OCI-LY1 (cell line): ENCODE measurements around the gene RPL11.
"Not testable (repeated sequence)": the region's sequence is repeated elsewhere in the genome, so short reads cannot be mapped to it uniquely, and the experiment has no call there.

Source experiments
- H2AFZ ChIP-seq: fragments of 200-600 bp; sonication (generic), shearing (Covaris generic); 2 replicates; pipeline ENCODE4 v1.6.0; 2014; ENCODE audit warnings: antibody characterized with exemption, mild to moderate bottlenecking, low read length
- H3F3A ChIP-seq: fragments of 200-600 bp; sonication (generic), shearing (Covaris generic); 2 replicates; pipeline ENCODE4 v1.6.0; 2014; ENCODE audit warnings: mild to moderate bottlenecking, antibody characterized with exemption, low read length, moderate library complexity; ENCODE audit not compliant: insufficient read depth
- H3K27ac ChIP-seq: fragments of 200-600 bp; sonication (generic); 2 replicates; pipeline ENCODE4 v1.5.1; 2014; ENCODE audit warnings: low read length, mixed run types, mild to moderate bottlenecking, low read depth; ENCODE audit not compliant: poor library complexity, severe bottlenecking
- H3K27me3 ChIP-seq: fragments of 200-600 bp; sonication (generic); 2 replicates; pipeline ENCODE4 v1.6.0; 2014; ENCODE audit warnings: antibody characterized with exemption, mild to moderate bottlenecking, low read length, moderate library complexity; ENCODE audit not compliant: insufficient read depth
- H3K36me3 ChIP-seq: fragments of 200-600 bp; sonication (generic); 2 replicates; pipeline ENCODE4 v1.6.1; 2014; ENCODE audit warnings: mild to moderate bottlenecking, antibody characterized with exemption, low read length, moderate library complexity, mixed read lengths; ENCODE audit not compliant: insufficient read depth
- H3K4me1 ChIP-seq: fragments of 200-600 bp; sonication (generic); 2 replicates; pipeline ENCODE4 v1.5.1; 2014; ENCODE audit warnings: mild to moderate bottlenecking, low read length, moderate library complexity; ENCODE audit not compliant: insufficient read depth, severe bottlenecking
- H3K4me2 ChIP-seq: fragments of 200-600 bp; sonication (generic), shearing (Covaris generic); 2 replicates; pipeline ENCODE4 v1.6.1; 2014; ENCODE audit warnings: low read length
- H3K4me3 ChIP-seq: fragments of 200-600 bp; sonication (generic); 2 replicates; pipeline ENCODE4 v1.5.1; 2014; ENCODE audit warnings: low read length, low read depth, mild to moderate bottlenecking, mixed read lengths; ENCODE audit not compliant: poor library complexity, severe bottlenecking
- H3K79me2 ChIP-seq: fragments of 200-600 bp; shearing (Covaris generic); 2 replicates; pipeline ENCODE4 v1.6.1; 2016; ENCODE audit warnings: mixed run types, low read length, mixed read lengths; ENCODE audit not compliant: insufficient read depth
- H3K9ac ChIP-seq: fragments of 200-600 bp; sonication (generic), shearing (Covaris generic); 2 replicates; pipeline ENCODE4 v1.6.1; 2014; ENCODE audit warnings: mild to moderate bottlenecking, low read length, mixed read lengths
- H3K9me2 ChIP-seq: fragments of 200-600 bp; sonication (generic), shearing (Covaris generic); 2 replicates; pipeline ENCODE4 v1.6.1; 2014; ENCODE audit warnings: low read depth, mild to moderate bottlenecking, low read length, mixed read lengths
- H3K9me3 ChIP-seq: fragments of 200-600 bp; shearing (Covaris generic); 2 replicates; pipeline ENCODE4 v1.6.1; 2014; ENCODE audit warnings: low read length, mixed read lengths
- H4K20me1 ChIP-seq: fragments of 200-600 bp; sonication (generic), shearing (Covaris generic); 2 replicates; pipeline ENCODE4 v1.6.0; 2016; ENCODE audit warnings: mild to moderate bottlenecking, low read length; ENCODE audit not compliant: insufficient read depth
- EZH2 ChIP-seq: fragments of 200-600 bp; sonication (generic), shearing (Covaris generic); IDR thresholded peaks from 2 replicates; pipeline ENCODE4 v1.8.0; 2017; ENCODE audit warnings: borderline replicate concordance, mixed run types, mild to moderate bottlenecking, antibody characterized with exemption, low read length, moderate library complexity, mixed read lengths
- TF ChIP-seq, protein P1 (sequence below): fragments of 200-600 bp; sonication (generic), shearing (Covaris generic); IDR thresholded peaks from 2 replicates; pipeline ENCODE4 v1.5.1; 2017; ENCODE audit warnings: mild to moderate bottlenecking, antibody characterized with exemption, low read length, moderate library complexity, mixed read lengths

Gene RPL11

DNA sequence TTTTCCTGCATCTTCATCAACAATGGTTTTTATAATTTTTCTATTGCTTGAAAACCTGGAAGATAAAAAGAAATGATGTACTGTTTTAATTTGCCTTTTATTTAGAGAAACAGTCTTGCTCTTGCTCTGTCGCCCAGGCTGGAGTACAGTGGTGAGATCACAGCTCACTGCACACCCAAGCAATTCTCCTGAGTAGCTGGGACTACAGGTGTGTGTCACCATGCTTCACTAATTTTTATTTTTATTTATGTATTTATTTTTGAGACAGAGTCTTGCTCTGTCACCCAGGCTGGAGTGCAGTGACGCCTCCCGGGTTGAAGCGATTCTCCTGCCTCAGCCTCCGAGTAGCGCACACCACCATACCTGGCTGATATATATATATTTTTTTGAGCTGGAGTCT lies 43.0 kb upstream of the RPL11 start:
- no peak overlapping the region for H2AFZ ChIP-seq
- H3K9ac ChIP-seq: no peak overlapping the region
- 0 out of 2 replicates have a peak, but pooled peaks cover 3% of the 10 kb centered on the region for H3K27me3 ChIP-seq
- H3F3A ChIP-seq: no peaks in the 10 kb centered on the region
- H3K9me3 ChIP-seq: no peaks in the 10 kb centered on the region
- no peak overlapping the region for H3K4me3 ChIP-seq
- H3K79me2 ChIP-seq: no peaks in the 10 kb centered on the region
- H4K20me1 ChIP-seq: no peaks in the 10 kb centered on the region
- H3K9me2 ChIP-seq: no peaks in the 10 kb centered on the region
- H3K36me3 ChIP-seq: no peaks in the 10 kb centered on the region; the same call in 1 of the 2 replicates
- TF ChIP-seq EZH2: no peak
- TF ChIP-seq, protein P1, sequence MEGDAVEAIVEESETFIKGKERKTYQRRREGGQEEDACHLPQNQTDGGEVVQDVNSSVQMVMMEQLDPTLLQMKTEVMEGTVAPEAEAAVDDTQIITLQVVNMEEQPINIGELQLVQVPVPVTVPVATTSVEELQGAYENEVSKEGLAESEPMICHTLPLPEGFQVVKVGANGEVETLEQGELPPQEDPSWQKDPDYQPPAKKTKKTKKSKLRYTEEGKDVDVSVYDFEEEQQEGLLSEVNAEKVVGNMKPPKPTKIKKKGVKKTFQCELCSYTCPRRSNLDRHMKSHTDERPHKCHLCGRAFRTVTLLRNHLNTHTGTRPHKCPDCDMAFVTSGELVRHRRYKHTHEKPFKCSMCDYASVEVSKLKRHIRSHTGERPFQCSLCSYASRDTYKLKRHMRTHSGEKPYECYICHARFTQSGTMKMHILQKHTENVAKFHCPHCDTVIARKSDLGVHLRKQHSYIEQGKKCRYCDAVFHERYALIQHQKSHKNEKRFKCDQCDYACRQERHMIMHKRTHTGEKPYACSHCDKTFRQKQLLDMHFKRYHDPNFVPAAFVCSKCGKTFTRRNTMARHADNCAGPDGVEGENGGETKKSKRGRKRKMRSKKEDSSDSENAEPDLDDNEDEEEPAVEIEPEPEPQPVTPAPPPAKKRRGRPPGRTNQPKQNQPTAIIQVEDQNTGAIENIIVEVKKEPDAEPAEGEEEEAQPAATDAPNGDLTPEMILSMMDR: no peak
- H3K4me1 ChIP-seq: peaks cover 10% of the 10 kb centered on the region
- H3K4me2 ChIP-seq: no peak overlapping the region
- no peak overlapping the region for H3K27ac ChIP-seq

DNA sequence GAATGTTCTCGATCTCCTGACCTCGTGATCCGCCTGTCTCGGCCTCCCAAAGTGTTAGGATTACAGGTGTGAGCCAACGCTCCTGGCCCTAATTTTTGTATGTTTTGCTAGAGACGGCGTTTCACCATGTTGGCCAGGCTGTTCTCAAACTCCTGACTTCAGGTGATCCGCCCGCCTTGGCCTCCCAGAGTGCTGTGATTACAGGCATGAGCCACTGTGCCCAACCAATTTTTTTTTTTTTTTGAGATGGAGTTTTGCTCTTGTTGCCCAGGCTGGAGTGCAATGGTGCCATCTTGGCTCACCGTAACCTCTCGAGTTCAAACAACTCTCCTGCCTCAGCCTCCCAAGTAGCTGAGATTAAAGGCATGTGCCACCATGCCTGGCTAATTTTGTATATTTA lies 42.4 kb upstream of the RPL11 start:
- not testable (repeated sequence) for H3K9me3 ChIP-seq, H3K4me1 ChIP-seq, H3F3A ChIP-seq, H3K9ac ChIP-seq, H2AFZ ChIP-seq, H3K4me2 ChIP-seq, H4K20me1 ChIP-seq, H3K27ac ChIP-seq, H3K27me3 ChIP-seq, H3K4me3 ChIP-seq, H3K79me2 ChIP-seq, H3K36me3 ChIP-seq, H3K9me2 ChIP-seq

DNA sequence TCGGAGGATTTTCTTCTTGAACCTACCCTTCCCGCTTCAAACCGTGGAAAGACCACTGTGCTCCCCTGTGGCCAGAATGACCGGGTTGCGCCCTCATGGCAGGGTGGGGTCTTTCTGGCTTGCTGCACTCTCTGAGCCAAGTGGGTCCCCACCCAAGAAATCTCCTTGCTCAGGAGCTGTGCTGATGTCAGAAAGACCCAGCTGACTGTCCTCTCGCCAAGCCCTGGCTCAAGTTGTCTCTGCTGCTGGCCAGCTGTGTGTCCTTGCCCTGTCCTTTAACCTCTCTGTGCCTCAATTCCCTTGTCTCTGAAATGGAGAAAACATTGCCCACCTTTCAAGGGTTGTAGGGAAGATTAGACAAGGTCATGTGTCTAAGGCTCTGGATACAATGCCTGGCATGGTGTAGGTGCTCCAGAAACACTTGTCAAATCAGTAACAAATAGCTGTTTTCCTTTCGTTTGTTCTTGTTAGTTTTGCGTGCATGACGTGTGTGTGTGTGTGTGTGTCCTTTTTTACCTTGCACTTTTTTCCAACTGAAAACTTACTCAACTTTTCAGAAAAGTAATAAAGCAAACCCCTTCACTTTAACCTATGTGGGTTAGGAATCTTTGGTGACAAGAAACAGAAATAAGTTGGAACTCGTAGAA lies 41.1 kb upstream of the RPL11 start:
- H3K4me3 ChIP-seq: no peak overlapping the region
- H3K4me1 ChIP-seq: peaks cover 10% of the 10 kb centered on the region
- no peaks in the 10 kb centered on the region for H3K79me2 ChIP-seq
- no peak overlapping the region for H2AFZ ChIP-seq
- H3K4me2 ChIP-seq: no peak overlapping the region
- H3K36me3 ChIP-seq: no peaks in the 10 kb centered on the region; the same call in 1 of the 2 replicates
- no peaks in the 10 kb centered on the region for H4K20me1 ChIP-seq
- 0 out of 2 replicates have a peak, but pooled peaks cover 3% of the 10 kb centered on the region for H3K27me3 ChIP-seq
- TF ChIP-seq, protein P1: no peak
- no peak for TF ChIP-seq EZH2
- H3K9me3 ChIP-seq: no peaks in the 10 kb centered on the region
- H3K9me2 ChIP-seq: no peaks in the 10 kb centered on the region
- H3K9ac ChIP-seq: no peak overlapping the region
- no peak overlapping the region for H3K27ac ChIP-seq
- H3F3A ChIP-seq: no peaks in the 10 kb centered on the region
